ENCODE measurements around the gene AP2B1.
"Not testable (repeated sequence)": the region's sequence is repeated elsewhere in the genome, so short reads cannot be mapped to it uniquely, and the experiment has no call there.

The AP2B1 gene

GRCh38 chr17:35587074-35587961 lies at the start of gene AP2B1:
Gene AP2B1, plus strand, starts transcription at chr17:35587322. Its CDS starts 6,709 bp downstream, at chr17:35594031.
- DNase-seq (ENCODE audit: low spot score): peak; percentile 98

- peak; percentile 88 for DNase-seq (ENCODE audit: low spot score)
These were observed 49.5 kb upstream of the AP2B1 start, which contains the start of gene SLFN12L for GRCh38 chr17:35537601-35538141. Gene SLFN12L, minus strand, starts transcription at chr17:35537678. Its CDS starts 15,314 bp downstream, at chr17:35522364.

- no peak for DNase-seq (ENCODE audit: low spot score)
These were observed 47.5 kb upstream of the AP2B1 start for GRCh38 chr17:35539659-35540026.

GRCh38 chr17:35540589-35541404 lies 46.3 kb upstream of the AP2B1 start:
- DNase-seq (ENCODE audit: low spot score): peak; percentile 47

GRCh38 chr17:35541434-35541833 lies 45.7 kb upstream of the AP2B1 start:
- DNase-seq (ENCODE audit: low spot score): no peak

GRCh38 chr17:35542990-35543389 lies 44.1 kb upstream of the AP2B1 start:
- no peak for DNase-seq (ENCODE audit: low spot score)

GRCh38 chr17:35543856-35544255 lies 43.3 kb upstream of the AP2B1 start:
- DNase-seq (ENCODE audit: low spot score): no peak

GRCh38 chr17:35545150-35545549 lies 42.0 kb upstream of the AP2B1 start:
- DNase-seq (ENCODE audit: low spot score): no peak

GRCh38 chr17:35546487-35546886 lies 40.6 kb upstream of the AP2B1 start:
- no peak for DNase-seq (ENCODE audit: low spot score)

GRCh38 chr17:35548208-35548810 lies 38.8 kb upstream of the AP2B1 start:
- DNase-seq (ENCODE audit: low spot score): no peak

- no peak for DNase-seq (ENCODE audit: low spot score)
These were observed 38.1 kb upstream of the AP2B1 start for GRCh38 chr17:35548978-35549377.

- no peak for DNase-seq (ENCODE audit: low spot score)
These were observed 33.8 kb upstream of the AP2B1 start for GRCh38 chr17:35553310-35553709.

- DNase-seq (ENCODE audit: low spot score): no peak
These were observed 32.5 kb upstream of the AP2B1 start for GRCh38 chr17:35554668-35555067.

- DNase-seq (ENCODE audit: low spot score): no peak
These were observed 31.4 kb upstream of the AP2B1 start for GRCh38 chr17:35555691-35556090.

GRCh38 chr17:35557353-35557752 lies 29.8 kb upstream of the AP2B1 start:
- no peak for DNase-seq (ENCODE audit: low spot score)

GRCh38 chr17:35559495-35560210 lies 27.5 kb upstream of the AP2B1 start:
- no peak for DNase-seq (ENCODE audit: low spot score)

- DNase-seq (ENCODE audit: low spot score): no peak
These were observed 26.4 kb upstream of the AP2B1 start, which contains the start of gene SLFN14 for GRCh38 chr17:35560703-35561102. Gene SLFN14, minus strand, starts transcription at chr17:35560819. Its CDS starts 2,757 bp downstream, at chr17:35558062.

GRCh38 chr17:35563181-35563580 lies 23.9 kb upstream of the AP2B1 start:
- not testable (repeated sequence) for DNase-seq (ENCODE audit: low spot score)

GRCh38 chr17:35566968-35567367 lies 20.2 kb upstream of the AP2B1 start:
- no peak for DNase-seq (ENCODE audit: low spot score)

- DNase-seq (ENCODE audit: low spot score): peak; percentile 33
These were observed 18.6 kb upstream of the AP2B1 start for GRCh38 chr17:35568561-35568960.

- no peak for DNase-seq (ENCODE audit: low spot score)
These were observed 17.7 kb upstream of the AP2B1 start for GRCh38 chr17:35569405-35569804.

All from CD4-positive, alpha-beta T cell treated with Interleukin-15 for 4 hours (primary cell).